Measurements from ENCODE around the gene KRT33A. TPM values are rescaled to one million over a fixed set of nuclear protein-coding genes. Genes with fewer than 3 reads are reported as not detected.
"Not testable (repeated sequence)": the region's sequence is repeated elsewhere in the genome, so short reads cannot be mapped to it uniquely, and the experiment has no call there.

Gene KRT33A
- not detected for total RNA-seq

DNA sequence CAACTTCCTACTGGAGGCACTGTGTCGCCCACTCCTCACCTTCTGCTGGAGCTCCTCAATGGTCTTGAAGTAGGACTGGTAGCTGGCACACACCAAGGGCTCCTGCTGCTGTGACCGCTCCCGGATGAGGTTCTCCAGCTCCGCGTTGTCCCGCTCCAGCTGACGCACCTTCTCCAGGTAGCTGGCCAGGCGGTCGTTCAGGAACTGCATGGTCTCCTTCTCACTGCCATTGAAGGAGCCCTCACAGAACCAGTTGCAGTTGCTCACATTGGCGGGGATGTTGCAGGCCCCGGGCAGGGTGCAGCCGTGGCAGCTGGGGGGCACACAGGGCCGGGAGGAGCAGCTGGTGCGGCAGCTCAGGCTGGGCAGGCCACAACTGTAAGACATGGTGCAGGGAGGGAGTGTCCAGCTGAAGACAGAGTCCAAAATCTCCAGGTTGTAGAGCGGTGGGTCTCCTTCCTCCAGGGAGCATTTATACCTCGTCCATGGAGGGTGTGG lies at the start of gene KRT33A:
TSS of gene KRT33A (minus strand) at position 448 of the 498 bp plus-strand sequence. CDS start at position 387, 61 bp downstream.
- H3K9me3 Mint-ChIP-seq; intact Hi-C loops (cut with micrococcal nuclease); H3K27me3 Mint-ChIP-seq (ENCODE audit: low read depth); H3K36me3 Mint-ChIP-seq (ENCODE audit: low read depth); H3K4me3 Mint-ChIP-seq; H3K27ac Mint-ChIP-seq; DNase-seq: not testable (repeated sequence)
- CTCF ChIA-PET, result interaction anchor here (0.5 to 0.9 kb wide), 3 partner anchors 67 to 388 kb away, joined by 3 read pairs; no protein-coding TSS in a partner anchor
- H3K4me1 Mint-ChIP-seq (ENCODE audit: low read depth), result peaks cover 12% of the 10 kb centered on the region

DNA sequence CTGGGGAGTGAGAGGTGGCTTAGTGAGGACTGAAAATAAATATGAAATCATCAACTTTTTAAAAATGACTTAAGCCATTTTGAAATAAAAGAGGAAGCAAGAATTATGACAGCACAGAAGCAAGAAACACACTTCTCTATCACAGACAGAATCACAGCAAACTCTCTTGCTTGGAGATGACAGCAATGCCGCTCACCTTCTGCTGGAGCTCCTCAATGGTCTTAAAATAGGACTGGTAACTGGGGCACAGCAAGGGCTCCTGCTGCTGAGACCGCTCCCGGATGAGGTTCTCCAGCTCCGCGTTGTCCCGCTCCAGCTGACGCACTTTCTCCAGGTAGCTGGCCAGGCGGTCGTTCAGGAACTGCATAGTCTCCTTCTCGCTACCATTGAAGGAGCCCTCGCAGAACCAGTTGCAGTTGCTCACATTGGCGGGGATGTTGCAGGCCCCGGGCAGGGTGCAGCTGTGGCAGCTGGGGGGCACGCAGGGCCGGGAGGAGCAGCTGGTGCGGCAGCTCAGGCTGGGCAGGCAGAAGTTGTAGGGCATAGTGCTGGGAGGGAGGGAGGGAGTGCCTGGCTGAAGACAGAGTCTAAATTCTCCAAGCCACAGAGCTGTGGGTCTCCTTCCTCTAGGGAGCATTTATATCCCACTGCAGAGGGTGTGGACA lies 46.5 kb upstream of the KRT33A start, which contains the start of gene KRT31:
TSS of gene KRT31 (minus strand) at position 613 of the 665 bp plus-strand sequence. CDS start at position 544, 69 bp downstream.
- Mint-ChIP-seq H3K36me3 (ENCODE audit: low read depth) (no peaks in the 10 kb centered on the region), H3K27ac (no peak within 1 kb of the TSS), H3K4me3 (no peak within 1 kb of the TSS), H3K9me3 (no peaks in the 10 kb centered on the region), H3K4me1 (ENCODE audit: low read depth) (peaks cover 10% of the 10 kb centered on the region), H3K27me3 (ENCODE audit: low read depth) (no peaks in the 10 kb centered on the region)
- CTCF ChIA-PET, result no interaction called here
- DNase-seq, result no peak
- intact Hi-C loops (cut with micrococcal nuclease), result no loop called here

DNA sequence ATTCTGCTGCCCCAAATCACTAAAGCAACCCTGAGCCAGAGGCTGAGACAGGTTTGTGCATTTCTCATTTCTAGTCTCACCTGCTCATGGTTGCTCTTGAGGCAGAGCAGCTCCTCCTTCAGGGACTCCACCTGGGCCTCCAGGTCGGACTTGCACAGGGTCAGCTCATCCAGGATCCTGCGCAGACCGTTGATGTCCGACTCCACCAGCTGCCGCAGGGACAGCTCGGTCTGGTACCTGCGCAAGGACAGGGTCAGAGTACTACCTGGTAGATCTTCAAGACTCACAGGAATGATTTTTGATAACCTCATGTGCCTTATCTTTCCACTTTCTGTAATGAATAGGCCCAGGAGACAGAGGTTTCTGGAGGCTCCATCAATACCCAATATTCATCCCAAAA lies 45.7 kb upstream of the KRT33A start:
- H3K27ac Mint-ChIP-seq, result no peak overlapping the region
- no peaks in the 10 kb centered on the region for H3K27me3 Mint-ChIP-seq (ENCODE audit: low read depth)

DNA sequence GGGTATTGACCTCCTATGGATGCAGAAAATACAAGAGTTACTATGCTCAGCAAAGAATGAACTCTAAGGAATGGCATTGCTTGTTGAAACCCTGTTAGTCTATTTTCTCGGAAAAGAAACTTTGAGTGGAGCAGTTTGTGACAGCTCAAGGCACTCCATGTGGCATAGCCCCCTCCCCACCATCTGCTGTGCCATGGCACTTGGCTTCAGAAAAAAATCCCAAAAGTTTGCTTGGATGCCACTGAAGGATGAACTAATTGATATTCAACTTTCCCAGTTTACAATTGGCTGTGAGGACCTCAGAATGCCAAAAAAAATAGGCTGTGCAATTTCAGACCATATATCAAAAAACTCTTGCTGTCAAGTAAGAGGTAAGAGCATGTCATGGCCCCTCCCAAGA lies 45.0 kb upstream of the KRT33A start:
- H3K9me3 Mint-ChIP-seq, result no peaks in the 10 kb centered on the region
- CTCF ChIA-PET, result no interaction called here
- no peaks in the 10 kb centered on the region for H3K27me3 Mint-ChIP-seq (ENCODE audit: low read depth)
- peaks cover 7% of the 10 kb centered on the region for H3K4me1 Mint-ChIP-seq (ENCODE audit: low read depth)
- H3K4me3 Mint-ChIP-seq, result no peak overlapping the region
- no peak for DNase-seq
- no peak overlapping the region for H3K27ac Mint-ChIP-seq
- intact Hi-C loops (cut with micrococcal nuclease), result no loop called here
- no peaks in the 10 kb centered on the region for H3K36me3 Mint-ChIP-seq (ENCODE audit: low read depth)

More for the DNA sequence above, 45.7 kb upstream of the KRT33A start:
- Mint-ChIP-seq H3K4me1 (ENCODE audit: low read depth) (peaks cover 8% of the 10 kb centered on the region), H3K9me3 (no peaks in the 10 kb centered on the region), H3K36me3 (ENCODE audit: low read depth) (no peaks in the 10 kb centered on the region), H3K4me3 (no peak overlapping the region)
- no peak for DNase-seq
- intact Hi-C loops (cut with micrococcal nuclease), result no loop called here
- CTCF ChIA-PET, result no interaction called here

DNA sequence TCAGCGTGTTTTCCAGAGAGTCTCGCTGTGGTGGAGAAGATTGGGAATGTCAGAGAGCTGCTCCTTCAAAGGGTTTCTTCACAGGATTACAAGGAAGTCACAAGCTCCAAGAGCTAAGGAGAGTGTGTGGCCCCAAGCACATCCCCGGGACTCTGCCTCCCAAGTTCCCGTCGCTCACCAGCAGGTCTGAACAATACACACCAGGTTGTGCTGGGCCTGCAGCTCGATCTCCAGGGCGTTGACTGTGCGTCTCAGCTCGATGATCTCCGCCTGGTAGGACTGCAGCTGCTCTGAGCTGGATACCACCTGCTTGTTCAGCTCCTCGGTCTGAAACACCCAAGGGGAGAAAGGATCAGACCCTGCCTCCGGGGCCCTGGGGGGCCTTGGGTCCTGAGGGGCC lies 44.4 kb upstream of the KRT33A start:
- H3K27me3 Mint-ChIP-seq (ENCODE audit: low read depth); H3K4me1 Mint-ChIP-seq (ENCODE audit: low read depth); H3K4me3 Mint-ChIP-seq; DNase-seq; H3K36me3 Mint-ChIP-seq (ENCODE audit: low read depth); intact Hi-C loops (cut with micrococcal nuclease); H3K9me3 Mint-ChIP-seq; CTCF ChIA-PET; H3K27ac Mint-ChIP-seq: not testable (repeated sequence)

DNA sequence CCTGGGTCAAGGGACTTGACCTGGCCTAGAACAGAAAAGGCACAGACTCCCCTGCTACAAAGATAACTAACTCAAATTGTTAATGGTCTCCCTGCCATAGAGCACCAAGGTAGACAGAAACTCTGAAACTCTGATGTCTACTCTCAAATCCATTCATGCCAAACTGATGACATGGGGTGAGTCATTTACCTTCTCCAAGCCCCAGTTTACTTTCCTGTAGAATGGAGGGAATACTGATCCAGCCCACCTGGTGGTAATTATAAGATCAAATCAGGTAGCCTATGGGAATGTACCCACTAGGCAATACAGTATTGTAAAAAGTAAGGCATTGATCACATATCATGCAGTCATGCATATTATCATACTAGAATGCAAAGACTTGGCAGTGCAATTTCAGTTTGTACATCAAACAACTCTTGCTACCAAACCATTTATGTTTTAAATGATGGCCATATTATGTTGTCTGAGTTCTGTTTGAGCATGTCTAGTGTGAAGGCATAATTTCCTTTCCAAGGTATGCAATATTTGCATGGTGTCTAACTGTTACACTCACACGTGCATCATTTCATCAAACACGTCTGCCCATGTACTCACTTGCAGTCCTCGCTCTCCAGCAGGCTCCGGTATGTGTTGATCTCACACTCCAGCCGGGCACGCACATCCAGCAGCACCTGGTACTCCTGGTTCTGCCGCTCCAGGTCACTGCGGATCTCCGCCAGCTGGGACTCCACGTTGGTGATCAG lies 43.8 kb upstream of the KRT33A start:
- no peaks in the 10 kb centered on the region for H3K36me3 Mint-ChIP-seq (ENCODE audit: low read depth)
- CTCF ChIA-PET, result no interaction called here
- no peak overlapping the region for H3K27ac Mint-ChIP-seq
- intact Hi-C loops (cut with micrococcal nuclease), result no loop called here
- no peaks in the 10 kb centered on the region for H3K9me3 Mint-ChIP-seq
- no peaks in the 10 kb centered on the region for H3K27me3 Mint-ChIP-seq (ENCODE audit: low read depth)
- H3K4me3 Mint-ChIP-seq, result no peak overlapping the region
- peaks cover 5% of the 10 kb centered on the region for H3K4me1 Mint-ChIP-seq (ENCODE audit: low read depth)
- DNase-seq, result no peak

DNA sequence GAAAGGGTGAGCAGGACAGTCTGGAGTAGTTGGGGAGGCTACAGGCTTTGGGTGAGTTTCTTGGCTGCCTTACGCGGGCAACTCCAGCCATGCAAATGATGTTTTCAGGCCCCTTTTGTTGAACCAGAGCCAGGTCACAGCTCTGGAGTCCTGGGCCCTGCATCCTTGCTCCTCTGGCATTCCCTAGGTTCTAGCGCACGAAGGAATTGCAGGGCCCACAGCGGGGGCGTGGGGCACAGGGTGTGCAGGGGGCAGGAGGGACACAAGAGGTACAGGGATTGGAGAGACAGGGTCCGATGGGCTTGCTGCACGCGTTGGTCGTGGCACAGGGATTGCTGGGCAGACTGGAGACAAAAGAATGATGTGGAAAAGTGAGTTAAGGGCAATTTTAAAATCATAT lies 43.2 kb upstream of the KRT33A start:
- no peaks in the 10 kb centered on the region for H3K36me3 Mint-ChIP-seq (ENCODE audit: low read depth)
- no peaks in the 10 kb centered on the region for H3K27me3 Mint-ChIP-seq (ENCODE audit: low read depth)
- peaks cover 2% of the 10 kb centered on the region for H3K4me1 Mint-ChIP-seq (ENCODE audit: low read depth)
- H3K27ac Mint-ChIP-seq, result no peak overlapping the region
- intact Hi-C loops (cut with micrococcal nuclease), result no loop called here
- no peak for DNase-seq
- H3K4me3 Mint-ChIP-seq, result no peak overlapping the region
- CTCF ChIA-PET, result no interaction called here
- H3K9me3 Mint-ChIP-seq, result no peaks in the 10 kb centered on the region

DNA sequence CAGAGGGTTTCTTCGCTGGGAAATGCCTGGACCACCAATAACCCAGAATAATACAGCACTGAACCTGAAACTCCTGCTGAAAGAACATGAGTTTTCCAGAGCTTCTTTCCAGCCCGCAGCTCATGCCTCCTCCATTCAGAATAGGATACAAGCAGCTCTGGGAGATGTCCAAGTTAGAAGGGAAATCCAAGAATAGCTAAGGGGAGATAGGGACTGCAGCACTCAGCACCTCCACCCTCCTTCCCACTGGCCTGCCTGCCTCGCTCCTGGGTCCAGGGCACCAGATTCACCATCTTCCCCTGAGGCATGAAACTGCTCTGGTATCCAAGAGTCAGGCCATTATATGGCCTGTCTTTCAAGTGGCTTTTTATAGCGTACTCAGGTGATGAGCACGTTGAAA lies 42.7 kb upstream of the KRT33A start:
- no peaks in the 10 kb centered on the region for H3K27me3 Mint-ChIP-seq (ENCODE audit: low read depth)

GRCh38 chr17:41392278-41392677 lies 41.6 kb upstream of the KRT33A start:
- no peaks in the 10 kb centered on the region for H3K27me3 Mint-ChIP-seq (ENCODE audit: low read depth)
- H3K4me3 Mint-ChIP-seq, result no peak overlapping the region
- intact Hi-C loops (cut with micrococcal nuclease), result no loop called here
- peaks cover 2% of the 10 kb centered on the region for H3K4me1 Mint-ChIP-seq (ENCODE audit: low read depth)
- CTCF ChIA-PET, result no interaction called here
- no peaks in the 10 kb centered on the region for H3K36me3 Mint-ChIP-seq (ENCODE audit: low read depth)
- H3K27ac Mint-ChIP-seq, result no peak overlapping the region
- peaks cover under 1% of the 10 kb centered on the region for H3K9me3 Mint-ChIP-seq
- DNase-seq, result no peak

More for the DNA sequence above, 42.7 kb upstream of the KRT33A start:
- CTCF ChIA-PET, result no interaction called here
- Mint-ChIP-seq H3K36me3 (ENCODE audit: low read depth) (no peaks in the 10 kb centered on the region), H3K27ac (no peak overlapping the region), H3K9me3 (no peaks in the 10 kb centered on the region), H3K4me1 (ENCODE audit: low read depth) (peaks cover 2% of the 10 kb centered on the region), H3K4me3 (no peak overlapping the region)
- intact Hi-C loops (cut with micrococcal nuclease), result no loop called here
- no peak for DNase-seq

GRCh38 chr17:41391535-41391934 lies 40.9 kb upstream of the KRT33A start:
- Mint-ChIP-seq H3K4me3 (no peak overlapping the region), H3K4me1 (ENCODE audit: low read depth) (peaks cover 2% of the 10 kb centered on the region), H3K27me3 (ENCODE audit: low read depth) (no peaks in the 10 kb centered on the region), H3K9me3 (peaks cover 5% of the 10 kb centered on the region), H3K27ac (no peak overlapping the region), H3K36me3 (ENCODE audit: low read depth) (peaks cover 2% of the 10 kb centered on the region)
- no peak for DNase-seq
- intact Hi-C loops (cut with micrococcal nuclease), result no loop called here
- CTCF ChIA-PET, result interaction anchor here (1.5 kb wide), 1 partner anchor 9 kb away, joined by 5 read pairs; no protein-coding TSS in a partner anchor

GRCh38 chr17:41390411-41390938 lies 39.8 kb upstream of the KRT33A start:
- Mint-ChIP-seq H3K4me1 (ENCODE audit: low read depth) (no peaks in the 10 kb centered on the region), H3K9me3 (peaks cover 9% of the 10 kb centered on the region), H3K4me3 (no peak overlapping the region), H3K27me3 (ENCODE audit: low read depth) (no peaks in the 10 kb centered on the region), H3K36me3 (ENCODE audit: low read depth) (peaks cover 3% of the 10 kb centered on the region), H3K27ac (no peak overlapping the region)
- CTCF ChIA-PET, result interaction anchor here (0.6 to 1.5 kb wide), 2 partner anchors 10 to 371 kb away, joined by 4 to 5 read pairs; no protein-coding TSS in a partner anchor
- intact Hi-C loops (cut with micrococcal nuclease), result no loop called here
- DNase-seq, result no peak

GRCh38 chr17:41387670-41388069 lies 37.0 kb upstream of the KRT33A start:
- Mint-ChIP-seq H3K9me3 (peaks cover 9% of the 10 kb centered on the region), H3K4me3 (no peak overlapping the region), H3K27me3 (ENCODE audit: low read depth) (no peaks in the 10 kb centered on the region), H3K4me1 (ENCODE audit: low read depth) (no peaks in the 10 kb centered on the region), H3K36me3 (ENCODE audit: low read depth) (peaks cover 3% of the 10 kb centered on the region), H3K27ac (no peak overlapping the region)
- DNase-seq, result no peak
- intact Hi-C loops (cut with micrococcal nuclease), result no loop called here
- CTCF ChIA-PET, result no interaction called here

Measured in activated naive CD4-positive, alpha-beta T cell treated with anti-CD3 and anti-CD28 coated beads for 36 hours (primary cell).